Pancreas (tissue), 10 donors: ENCODE results near the gene STT3B. TPM values are rescaled to one million over a fixed set of nuclear protein-coding genes. Genes with fewer than 3 reads are reported as not detected.

Source experiments
- ATAC-seq, 4 donors: fragments of 200-7000 bp; cut with Tn5 transposase; one replicate each; pipeline versions ENCODE4 v1.8.0 to v1.9.1; 2020; ENCODE audit warnings: mild to moderate bottlenecking in 4 of 4, moderate library complexity in 4 of 4
- DNase-seq, 6 donors: peaks; one replicate each; pipeline ENCODE4 v3.0.0-alpha.2; 2020
- FAIRE-seq: peaks from 2 replicates; lab custom pipeline; 2012; peaks lifted over from hg19 to GRCh38; lab: Jason Lieb, UNC
- H3K27ac ChIP-seq, 4 donors: fragments of 200-600 bp; sonication (generic); 1 replicate in 3 of 4; 2 replicates in 1 of 4; pipeline versions ENCODE4 v1.5.0 to v1.8.0; 2020
- H3K27me3 ChIP-seq, 4 donors: fragments of 200-600 bp; one replicate each; pipeline ENCODE4 v1.8.0; 2021
- H3K36me3 ChIP-seq, 3 donors: fragments of 200-600 bp; sonication (generic) in 1 of 3; one replicate each; pipeline versions ENCODE4 v1.5.0 to v1.8.0; 2020 to 2021
- H3K4me1 ChIP-seq, 3 donors: fragments of 200-600 bp; one replicate each; pipeline ENCODE4 v1.8.0; 2021
- H3K4me3 ChIP-seq, 4 donors: fragments of 200-600 bp; sonication (generic) in 2 of 4; one replicate each; pipeline versions ENCODE4 v1.5.0 to v1.8.0; 2020 to 2021
- H3K9me3 ChIP-seq, 4 donors: fragments of 200-600 bp; one replicate each; pipeline ENCODE4 v1.8.0; 2021
- WGBS, 2 donors: extraction: QIAGEN DNeasy Blood & Tissue Kit; methylation state at CpG; one replicate each; pipeline ENCODE4 v1.1.7; 2013; 5-methylcytosine and 5-hydroxymethylcytosine counted together
- intact Hi-C, 3 donors: fragments of 100-400 bp; cut with DNase I; formaldehyde crosslinking; loops; one replicate each; pipeline versions ENCODE4 v1.11.1 to v1.14.2; 2022
- polyA plus RNA-seq, 2 donors: library from polyadenylated mRNA; stranded (reverse); fragments of 200-250 nt; gene quantifications; one replicate each; pipeline ENCODE4 v1.2.3, GENCODE V29; 2013
- total RNA-seq, 6 donors: library from RNA; stranded (reverse); fragmentation: NEBNext Ultra II Directional in 4 of 6; extraction: Animal tissue kit (Norgen Biotek cat#: 25700) in 4 of 6; gene quantifications; one replicate each; pipeline versions ENCODE4 v1.2.1 to v1.2.4, GENCODE V29; 2021 to 2023
- TF ChIP-seq, protein P1 (sequence below), 4 donors: fragments of 200-600 bp; sonication (generic) in 3 of 4; IDR thresholded peaks; one replicate each; pipeline versions ENCODE4 v1.5.0 to v1.8.0; 2021; ENCODE audit warnings: antibody characterized with exemption in 4 of 4
- donor health status: healthy with polysubstance abuse.
- donor health status: DM: no; HTN: no; CAD: no; lungs with moderate emphysema.
- donor health status: DM: no; HTN: no; CAD: no.
- donor health status: control.
- donor health status: control.
- donor health status: Bipolar disorder and iron deficiency.
- donor health status: DM: yes; HTN: yes; CAD: no.
- donor health status: DM: no; HTN: no; CAD: no.
- donor health status: DM: no; HTN: no; CAD: no.
- donor health status: DM: yes; HTN: yes; CAD: no.

STT3B gene
- 10 to 100 TPM; 37.1 to 61.9 (median 59.3) TPM for total RNA-seq
- polyA plus RNA-seq: 10 to 100 TPM; 23.7 to 43.2 TPM

DNA sequence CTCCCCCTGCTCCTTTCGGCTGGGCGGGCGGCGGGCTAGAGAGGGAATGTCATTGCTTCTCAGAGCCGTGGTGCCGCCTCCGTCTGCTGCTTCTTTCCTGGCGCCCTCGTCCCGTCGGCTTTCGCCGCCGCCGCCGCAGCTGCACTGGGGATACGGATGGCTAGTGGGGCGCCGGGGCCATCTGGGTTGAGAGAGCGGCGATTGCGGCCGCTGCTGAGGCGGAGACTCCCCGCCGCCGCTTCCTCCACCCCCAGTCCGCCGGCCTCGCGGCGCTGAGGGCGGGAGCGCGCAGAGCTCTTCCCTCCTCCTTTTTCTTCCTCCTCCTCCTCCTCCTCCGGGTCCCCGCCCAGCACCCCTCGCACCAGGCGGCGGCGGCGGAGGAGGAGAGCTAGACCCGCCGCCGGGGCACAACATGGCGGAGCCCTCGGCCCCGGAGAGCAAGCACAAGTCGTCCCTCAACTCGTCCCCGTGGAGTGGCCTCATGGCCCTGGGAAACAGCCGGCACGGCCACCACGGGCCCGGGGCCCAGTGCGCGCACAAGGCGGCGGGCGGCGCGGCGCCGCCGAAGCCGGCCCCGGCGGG is at the start of gene STT3B:
Gene STT3B, plus strand, starts transcription at position 339 of the 582 bp plus-strand sequence. Its CDS starts 74 bp downstream, at position 413.
- peak within 1 kb of the TSS; percentile 86 to 91 (median 88) for H3K4me3 ChIP-seq
- no peak for FAIRE-seq
- H3K36me3 ChIP-seq: no peaks in the 10 kb centered on the region
- DNase-seq: peak in 4 of 6 donors; percentile 78 to 91 (median 84)
- peak within 1 kb of the TSS; percentile 88 to 98 (median 96) for H3K27ac ChIP-seq
- 1% methylated on average over 47 to 68 of the region's 68 CpGs for WGBS, 2 donors
- H3K27me3 ChIP-seq: no peaks in the 10 kb centered on the region
- H3K9me3 ChIP-seq: no peaks in the 10 kb centered on the region
- ATAC-seq: peak; percentile 58 to 75 (median 73)
- intact Hi-C loops: no loop called here
- TF ChIP-seq, protein P1, sequence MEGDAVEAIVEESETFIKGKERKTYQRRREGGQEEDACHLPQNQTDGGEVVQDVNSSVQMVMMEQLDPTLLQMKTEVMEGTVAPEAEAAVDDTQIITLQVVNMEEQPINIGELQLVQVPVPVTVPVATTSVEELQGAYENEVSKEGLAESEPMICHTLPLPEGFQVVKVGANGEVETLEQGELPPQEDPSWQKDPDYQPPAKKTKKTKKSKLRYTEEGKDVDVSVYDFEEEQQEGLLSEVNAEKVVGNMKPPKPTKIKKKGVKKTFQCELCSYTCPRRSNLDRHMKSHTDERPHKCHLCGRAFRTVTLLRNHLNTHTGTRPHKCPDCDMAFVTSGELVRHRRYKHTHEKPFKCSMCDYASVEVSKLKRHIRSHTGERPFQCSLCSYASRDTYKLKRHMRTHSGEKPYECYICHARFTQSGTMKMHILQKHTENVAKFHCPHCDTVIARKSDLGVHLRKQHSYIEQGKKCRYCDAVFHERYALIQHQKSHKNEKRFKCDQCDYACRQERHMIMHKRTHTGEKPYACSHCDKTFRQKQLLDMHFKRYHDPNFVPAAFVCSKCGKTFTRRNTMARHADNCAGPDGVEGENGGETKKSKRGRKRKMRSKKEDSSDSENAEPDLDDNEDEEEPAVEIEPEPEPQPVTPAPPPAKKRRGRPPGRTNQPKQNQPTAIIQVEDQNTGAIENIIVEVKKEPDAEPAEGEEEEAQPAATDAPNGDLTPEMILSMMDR (IDR thresholded peaks at IDR 0.05): no peak
- peaks cover 7 to 40% (median 24%) of the 10 kb centered on the region in 3 donors for H3K4me1 ChIP-seq

DNA sequence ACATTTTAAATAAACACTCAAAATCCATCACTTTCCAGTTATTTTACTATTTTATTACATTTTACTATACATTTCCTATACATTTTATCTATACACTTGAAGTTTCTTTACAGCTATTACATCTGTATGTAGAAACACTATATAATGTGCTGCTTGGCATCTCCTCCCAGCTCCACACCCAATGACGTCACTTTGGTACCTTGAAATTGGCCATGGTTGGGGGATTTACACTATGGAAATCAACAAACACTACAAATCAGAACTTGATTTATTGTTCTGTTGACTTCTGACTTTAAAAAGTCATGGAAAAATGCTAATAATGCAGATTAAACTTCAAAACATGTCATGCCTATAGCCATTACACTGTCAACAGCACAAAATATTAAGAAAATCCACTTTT is 48.9 kb upstream of the STT3B start:
- no peak overlapping the region for H3K27ac ChIP-seq
- WGBS, 2 donors: 75 to 77% methylated on average over 1 of the region's 1 CpG
- DNase-seq (no peak), FAIRE-seq (no peak), ATAC-seq (no peak)
- H3K9me3 ChIP-seq: no peaks in the 10 kb centered on the region
- no peaks in the 10 kb centered on the region for H3K4me1 ChIP-seq
- intact Hi-C loops: no loop called here
- no peaks in the 10 kb centered on the region for H3K27me3 ChIP-seq
- H3K36me3 ChIP-seq: no peaks in the 10 kb centered on the region
- TF ChIP-seq, protein P1 (IDR thresholded peaks at IDR 0.05): no peak
- no peak overlapping the region for H3K4me3 ChIP-seq

DNA sequence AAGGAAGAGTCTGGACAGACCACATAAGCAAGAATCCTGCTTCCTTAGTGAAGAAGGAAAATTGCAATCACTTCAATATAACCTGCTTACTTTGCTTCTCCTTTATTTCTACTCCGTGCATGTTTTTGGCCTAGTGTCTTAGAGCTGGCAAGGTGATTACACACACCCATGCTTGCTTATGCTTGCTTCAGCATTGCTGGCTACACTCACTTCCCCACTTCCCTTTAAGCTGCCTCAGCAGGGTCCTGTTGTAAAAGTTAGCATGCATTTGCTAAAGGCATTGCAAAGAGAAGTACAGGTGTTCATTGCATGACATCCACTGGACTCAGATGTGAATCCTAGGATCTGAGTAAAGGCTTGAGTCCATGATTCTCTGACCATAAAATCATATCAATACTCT is 47.5 kb upstream of the STT3B start:
- intact Hi-C loops: no loop called here
- Histone ChIP-seq H3K27ac (no peak overlapping the region), H3K36me3 (no peaks in the 10 kb centered on the region), H3K4me1 (no peaks in the 10 kb centered on the region), H3K27me3 (no peaks in the 10 kb centered on the region), H3K9me3 (no peaks in the 10 kb centered on the region), H3K4me3 (no peak overlapping the region)
- WGBS, 2 donors: 48 to 69% methylated on average over 1 of the region's 1 CpG
- no peak for DNase-seq
- TF ChIP-seq, protein P1 (IDR thresholded peaks at IDR 0.05): no peak
- ATAC-seq: no peak
- no peak for FAIRE-seq

- DNase-seq: no peak
- no peak overlapping the region for H3K27ac ChIP-seq
- no peaks in the 10 kb centered on the region for H3K4me1 ChIP-seq
- ATAC-seq: no peak
- H3K27me3 ChIP-seq: no peaks in the 10 kb centered on the region
- no peak overlapping the region for H3K4me3 ChIP-seq
- TF ChIP-seq, protein P1 (IDR thresholded peaks at IDR 0.05): no peak
- intact Hi-C loops: no loop called here
- no peak for FAIRE-seq
- no peaks in the 10 kb centered on the region for H3K36me3 ChIP-seq
- H3K9me3 ChIP-seq: no peaks in the 10 kb centered on the region
- 72 to 81% methylated on average over 7 of the region's 7 CpGs for WGBS, 2 donors
Observed at GRCh38 chr3:31486865-31487533, 45.7 kb upstream of the STT3B start.
